GM12878 (cell line): ENCODE data around the gene SPATA9. TPM values are rescaled to one million over a fixed set of nuclear protein-coding genes. Genes with fewer than 3 reads are reported as not detected.

Experiments used
- ATF2 ChIP-seq: IDR thresholded peaks from 2 replicates; pipeline ENCODE4 v1.6.1; 2012; ENCODE audit warnings: low read length, inconsistent platforms
- BCLAF1 ChIP-seq: fragments of 450-650 bp; IDR thresholded peaks from 2 replicates; pipeline ENCODE4 v1.6.1; 2017; ENCODE audit warnings: antibody characterized with exemption, mild to moderate bottlenecking, moderate library complexity
- CBX5 ChIP-seq: sonication (generic); IDR thresholded peaks from 2 replicates; pipeline ENCODE4 v1.6.1; 2016; ENCODE audit warnings: low read depth, moderate library complexity, mild to moderate bottlenecking, inconsistent platforms
- DPF2 ChIP-seq: fragments of 450-650 bp; IDR thresholded peaks from 2 replicates; pipeline ENCODE4 v1.6.1; 2017; ENCODE audit warnings: mild to moderate bottlenecking
- E2F8 ChIP-seq: fragments of 450-650 bp; IDR thresholded peaks from 2 replicates; pipeline ENCODE4 v1.6.1; 2018; ENCODE audit warnings: mild to moderate bottlenecking, low read depth, moderate library complexity; ENCODE audit not compliant: partially characterized antibody
- EP300 ChIP-seq, 2 experiments: fragments of 150-350 bp in 1 of 2; IDR thresholded peaks; 2 replicates each; pipeline ENCODE4 v1.6.1; 2011 to 2012; ENCODE audit warnings: low read depth in 2 of 2, low read length in 2 of 2, borderline replicate concordance in 1 of 2, improper control_type of control experiment in 1 of 2, inconsistent platforms in 1 of 2; ENCODE audit not compliant: control insufficient read depth in 1 of 2
- ESRRA ChIP-seq: IDR thresholded peaks from 2 replicates; pipeline ENCODE4 v1.6.1; 2012; ENCODE audit warnings: mild to moderate bottlenecking, low read length, improper control_type of control experiment
- HDGF ChIP-seq: fragments of 450-650 bp; IDR thresholded peaks from 2 replicates; pipeline ENCODE4 v1.6.1; 2016; ENCODE audit warnings: antibody characterized with exemption
- IRF4 ChIP-seq: IDR thresholded peaks from 2 replicates; pipeline ENCODE4 v1.6.1; 2011; ENCODE audit warnings: low read depth, low read length
- IRF5 ChIP-seq: fragments of 450-650 bp; IDR thresholded peaks from 2 replicates; pipeline ENCODE4 v1.6.1; 2017; ENCODE audit warnings: borderline replicate concordance
- JUNB ChIP-seq: IDR thresholded peaks from 2 replicates; pipeline ENCODE4 v1.6.1; 2016; ENCODE audit warnings: antibody characterized with exemption, mild to moderate bottlenecking
- KAT2A ChIP-seq: conservative IDR thresholded peaks from 2 replicates; pipeline ENCODE4 v1.6.1; 2011; ENCODE audit warnings: low read depth, low read length; ENCODE audit not compliant: control insufficient read depth
- MYC ChIP-seq: IDR thresholded peaks from 2 replicates; pipeline ENCODE4 v1.6.1; 2011; ENCODE audit warnings: mild to moderate bottlenecking, low read length, moderate library complexity, inconsistent platforms; ENCODE audit not compliant: insufficient read depth, insufficient replicate concordance, insufficient read length, severe bottlenecking
- NFIC ChIP-seq: IDR thresholded peaks from 2 replicates; pipeline ENCODE4 v1.6.1; 2012; ENCODE audit warnings: low read depth, mild to moderate bottlenecking, inconsistent platforms, low read length, moderate library complexity
- NFYA ChIP-seq: IDR thresholded peaks from 2 replicates; pipeline ENCODE4 v1.6.1; 2011; ENCODE audit warnings: low read depth, mild to moderate bottlenecking, low read length, improper control_type of control experiment, borderline replicate concordance
- NR2C1 ChIP-seq: fragments of 450-650 bp; IDR thresholded peaks from 2 replicates; pipeline ENCODE4 v1.6.1; 2017; ENCODE audit warnings: antibody characterized with exemption, mild to moderate bottlenecking, moderate library complexity
- NR2C2 ChIP-seq: IDR thresholded peaks from 2 replicates; pipeline ENCODE4 v1.6.1; 2011; ENCODE audit warnings: borderline replicate concordance, low read depth; ENCODE audit not compliant: control insufficient read depth, insufficient read length
- POLR2AphosphoS2 ChIP-seq: IDR thresholded peaks from 2 replicates; pipeline ENCODE4 v1.6.1; 2011; ENCODE audit warnings: low read depth, mild to moderate bottlenecking, low read length, improper control_type of control experiment, moderate library complexity
- SIN3A ChIP-seq: IDR thresholded peaks from 2 replicates; pipeline ENCODE4 v1.6.1; 2012; ENCODE audit warnings: low read depth, low read length, improper control_type of control experiment
- SMAD5 ChIP-seq: IDR thresholded peaks from 2 replicates; pipeline ENCODE4 v1.6.1; 2016; ENCODE audit warnings: antibody characterized with exemption, low read depth
- TCF3 ChIP-seq: IDR thresholded peaks from 2 replicates; pipeline ENCODE4 v1.6.1; 2012; ENCODE audit warnings: low read depth, mild to moderate bottlenecking, low read length, borderline replicate concordance; ENCODE audit not compliant: insufficient read depth
- ZNF274 ChIP-seq: IDR thresholded peaks from one replicate; pipeline ENCODE4 v1.8.0; 2011; ENCODE audit not compliant: insufficient read length, insufficient read depth
- polyA plus RNA-seq, 11 experiments: library from polyadenylated mRNA; depleted of rRNA in 4 of 11; unstranded in 6 of 11; stranded (reverse) in 5 of 11; fragments of >200 nt; fragmentation: Nextera tagmentation in 4 of 11; fragmentation: Illumina TruSeq in 1 of 11; extraction: Ambion mirVana in 4 of 11; extraction: Trizol in 1 of 11; gene quantifications; 1 replicate in 1 of 11; 2 replicates in 10 of 11; pipeline versions ENCODE4 v1.2.1 to v1.2.3, GENCODE V29; 2011 to 2016; ENCODE audit warnings: inconsistent platforms in 2 of 11, missing spikeins in 2 of 11, low read depth in 1 of 11
- total RNA-seq, 4 experiments: library from RNA; depleted of rRNA in 3 of 4; stranded (reverse); fragments of >200 nt in 3 of 4; fragmentation: Illumina TruSeq in 1 of 4; extraction: Trizol in 1 of 4; gene quantifications; 2 replicates each; pipeline versions ENCODE4 v1.2.1 to v1.2.3, GENCODE V29; 2013 to 2021

The SPATA9 gene
- total and polyA plus RNA-seq, 10 of the 15 experiments (the other 5 are each of a cell fraction or from before 2014, with no cell fraction given), result 0.11 to 0.49 (median 0.16) TPM; not detected in 1

- TF ChIP-seq BCLAF1 (no peak), CBX5 (no peak), NR2C1 (no peak), ZNF274 (no peak), SMAD5 (no peak; the same call in 1 of the 2 replicates), TCF3 (peak; percentile 89), IRF5 (no peak), JUNB (no peak), ATF2 (no peak), SIN3A (peak; percentile 61; the same call in 1 of the 2 replicates), KAT2A (no peak), MYC (no peak), NFIC (no peak), DPF2 (peak; percentile 78), IRF4 (no peak), POLR2AphosphoS2 (peak; percentile 42; the same call in 1 of the 2 replicates), E2F8 (no peak), EP300 (IDR thresholded peaks at IDR 0.05; ENCODE audit: borderline replicate concordance in 1 of 2, control insufficient read depth in 1 of 2, low read depth in 2 of 2, low read length in 2 of 2) (no peak), HDGF (no peak), NR2C2 (no peak), NFYA (no peak), ESRRA (no peak)
These were observed 36.0 kb downstream of the SPATA9 start, which contains the start of gene RFESD (continued) for GRCh38 chr5:95646569-95647431.
